A673 (cell line): Measurements from ENCODE around the gene TASP1. TPM values are rescaled to one million over a fixed set of nuclear protein-coding genes. Genes with fewer than 3 reads are reported as not detected.

Source experiments
- BruUV-seq: library from RNA; stranded (reverse); fragments of 400-500 nt; replicated peaks from 2 replicates; lab custom pipeline; 2021; lab: Mats Ljungman, UMichigan
- CTCF ChIA-PET: fragments of 300-600 bp; sonication (Branson Sonifier 250); formaldehyde crosslinking; loops from one replicate; lab custom pipeline; 2022; ENCODE audit warnings: antibody characterized with exemption; lab: Charles Lee
- POLR2A ChIA-PET: fragments of 300-600 bp; sonication (Branson Sonifier 250); formaldehyde crosslinking; loops from one replicate; lab custom pipeline; 2022; ENCODE audit warnings: antibody characterized with exemption; ENCODE audit not compliant: low non-redundant PET; lab: Charles Lee
- DNase-seq: peaks from one replicate; pipeline ENCODE4 v3.0.0-alpha.2; 2015; ENCODE audit warnings: low spot score
- H3K27ac ChIP-seq: fragments of 200-600 bp; sonication (generic); 2 replicates; pipeline ENCODE4 v1.5.1; 2016; ENCODE audit warnings: mixed run types, low read depth, mild to moderate bottlenecking, mixed read lengths, antibody characterized with exemption, low read length; ENCODE audit not compliant: poor library complexity, severe bottlenecking
- H3K27me3 ChIP-seq: fragments of 200-600 bp; sonication (generic); replicated peaks from 2 replicates; pipeline ENCODE4 v1.6.1; 2017; ENCODE audit warnings: mixed run types, low read depth, mild to moderate bottlenecking, mixed read lengths, antibody characterized with exemption, low read length; ENCODE audit not compliant: insufficient read depth, poor library complexity
- H3K36me3 ChIP-seq: fragments of 200-600 bp; sonication (generic); 2 replicates; pipeline ENCODE4 v1.6.1; 2016; ENCODE audit warnings: mixed run types, mild to moderate bottlenecking, mixed read lengths, antibody characterized with exemption, low read length; ENCODE audit not compliant: insufficient read depth, poor library complexity, severe bottlenecking
- H3K4me1 ChIP-seq: fragments of 200-600 bp; sonication (generic); 2 replicates; pipeline ENCODE4 v1.6.1; 2017; ENCODE audit warnings: mixed run types, mild to moderate bottlenecking, mixed read lengths, antibody characterized with exemption, low read length; ENCODE audit not compliant: insufficient read depth, poor library complexity, severe bottlenecking
- H3K4me3 ChIP-seq: fragments of 200-600 bp; sonication (generic); 2 replicates; pipeline ENCODE4 v1.5.1; 2016; ENCODE audit warnings: low read depth, mixed run types, mild to moderate bottlenecking, mixed read lengths, low read length; ENCODE audit not compliant: poor library complexity, severe bottlenecking
- H3K9me3 ChIP-seq: fragments of 200-600 bp; sonication (generic); 2 replicates; pipeline ENCODE4 v1.6.1; 2016; ENCODE audit warnings: mixed run types, low read depth, mild to moderate bottlenecking, mixed read lengths, antibody characterized with exemption, low read length; ENCODE audit not compliant: poor library complexity, severe bottlenecking
- EZH2 ChIP-seq: fragments of 200-600 bp; sonication (generic); IDR thresholded peaks from 2 replicates; pipeline ENCODE4 v1.6.1; 2017; ENCODE audit warnings: borderline replicate concordance, low read depth, mild to moderate bottlenecking, mixed read lengths, antibody characterized with exemption, low read length; ENCODE audit not compliant: poor library complexity, severe bottlenecking
- intact Hi-C: fragments of 100-400 bp; cut with micrococcal nuclease; formaldehyde crosslinking; loops from one replicate; pipeline ENCODE4 v1.10.0; 2022; ENCODE audit not compliant: unreplicated experiment
- total RNA-seq: library from RNA; stranded (reverse); gene quantifications from 2 replicates; pipeline ENCODE4 v1.2.3, GENCODE V29; 2021
- TF ChIP-seq, protein P1 (sequence below): fragments of 300-800, 200-600 bp; sonication (generic); conservative IDR thresholded peaks from 2 replicates; pipeline ENCODE4 v1.5.1; 2017; ENCODE audit warnings: low read depth, mild to moderate bottlenecking, antibody characterized with exemption, low read length, moderate library complexity, mixed read lengths

Gene TASP1
- total RNA-seq, 1 experiment from 2014 or later = 15.6 TPM

- Histone ChIP-seq H3K27me3 (no peaks in the 10 kb centered on the region), H3K27ac (no peak overlapping the region), H3K9me3 (no peaks in the 10 kb centered on the region), H3K4me1 (peaks cover 7% of the 10 kb centered on the region), H3K36me3 (no peaks in the 10 kb centered on the region), H3K4me3 (no peak overlapping the region)
- intact Hi-C loops = loop anchor here (10.0 kb wide), 2 partner anchors 129 to 321 kb away; no protein-coding TSS in a partner anchor
- BruUV-seq = no TSS peak
- ChIA-PET CTCF (no interaction called here), POLR2A (no interaction called here)
- no peak for DNase-seq
- TF ChIP-seq EZH2 = no peak
- TF ChIP-seq, protein P1, sequence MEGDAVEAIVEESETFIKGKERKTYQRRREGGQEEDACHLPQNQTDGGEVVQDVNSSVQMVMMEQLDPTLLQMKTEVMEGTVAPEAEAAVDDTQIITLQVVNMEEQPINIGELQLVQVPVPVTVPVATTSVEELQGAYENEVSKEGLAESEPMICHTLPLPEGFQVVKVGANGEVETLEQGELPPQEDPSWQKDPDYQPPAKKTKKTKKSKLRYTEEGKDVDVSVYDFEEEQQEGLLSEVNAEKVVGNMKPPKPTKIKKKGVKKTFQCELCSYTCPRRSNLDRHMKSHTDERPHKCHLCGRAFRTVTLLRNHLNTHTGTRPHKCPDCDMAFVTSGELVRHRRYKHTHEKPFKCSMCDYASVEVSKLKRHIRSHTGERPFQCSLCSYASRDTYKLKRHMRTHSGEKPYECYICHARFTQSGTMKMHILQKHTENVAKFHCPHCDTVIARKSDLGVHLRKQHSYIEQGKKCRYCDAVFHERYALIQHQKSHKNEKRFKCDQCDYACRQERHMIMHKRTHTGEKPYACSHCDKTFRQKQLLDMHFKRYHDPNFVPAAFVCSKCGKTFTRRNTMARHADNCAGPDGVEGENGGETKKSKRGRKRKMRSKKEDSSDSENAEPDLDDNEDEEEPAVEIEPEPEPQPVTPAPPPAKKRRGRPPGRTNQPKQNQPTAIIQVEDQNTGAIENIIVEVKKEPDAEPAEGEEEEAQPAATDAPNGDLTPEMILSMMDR = no peak
These were observed 185.4 kb downstream of the TASP1 start for GRCh38 chr20:13453367-13453766.

DNA sequence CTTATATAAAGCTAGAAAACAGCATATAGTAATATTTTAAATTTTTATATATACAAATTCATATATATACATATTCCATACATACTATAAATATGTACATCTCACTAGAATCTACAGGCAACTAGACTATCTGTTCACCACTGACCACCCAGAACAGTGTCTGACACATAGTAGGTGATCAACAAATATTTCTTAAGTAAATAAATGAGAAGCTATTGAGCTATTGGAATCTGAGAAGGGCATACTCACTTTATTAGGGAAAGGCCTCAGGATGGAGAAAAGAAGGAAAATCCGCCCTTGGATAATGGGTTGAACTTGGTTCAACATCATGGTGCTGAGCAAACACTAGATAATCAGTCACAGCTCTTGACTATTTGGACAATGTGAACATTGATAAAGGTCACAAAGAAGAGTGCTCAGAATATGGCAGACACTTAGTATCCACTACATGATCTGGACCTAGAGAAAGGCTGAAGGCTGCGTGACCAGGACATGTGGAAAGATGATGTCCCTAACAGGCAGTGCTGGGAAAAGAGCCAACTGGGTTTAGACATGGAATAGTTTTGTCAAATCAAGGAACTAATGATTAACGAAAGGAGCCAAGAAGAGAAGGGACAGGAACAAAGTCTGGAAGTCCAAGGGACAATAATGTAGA, 186.1 kb downstream of the TASP1 start:
- no peaks in the 10 kb centered on the region for H3K36me3 ChIP-seq
- POLR2A ChIA-PET = no interaction called here
- CTCF ChIA-PET = no interaction called here
- intact Hi-C loops = loop anchor here (10.0 kb wide), 2 partner anchors 128 to 322 kb away; no protein-coding TSS in a partner anchor
- DNase-seq = no peak
- peaks cover 12% of the 10 kb centered on the region for H3K4me1 ChIP-seq
- no peak overlapping the region for H3K27ac ChIP-seq
- TF ChIP-seq, protein P1 = no peak
- TF ChIP-seq EZH2 = no peak
- BruUV-seq = no TSS peak
- no peaks in the 10 kb centered on the region for H3K9me3 ChIP-seq
- H3K27me3 ChIP-seq = no peaks in the 10 kb centered on the region
- no peak overlapping the region for H3K4me3 ChIP-seq

DNA sequence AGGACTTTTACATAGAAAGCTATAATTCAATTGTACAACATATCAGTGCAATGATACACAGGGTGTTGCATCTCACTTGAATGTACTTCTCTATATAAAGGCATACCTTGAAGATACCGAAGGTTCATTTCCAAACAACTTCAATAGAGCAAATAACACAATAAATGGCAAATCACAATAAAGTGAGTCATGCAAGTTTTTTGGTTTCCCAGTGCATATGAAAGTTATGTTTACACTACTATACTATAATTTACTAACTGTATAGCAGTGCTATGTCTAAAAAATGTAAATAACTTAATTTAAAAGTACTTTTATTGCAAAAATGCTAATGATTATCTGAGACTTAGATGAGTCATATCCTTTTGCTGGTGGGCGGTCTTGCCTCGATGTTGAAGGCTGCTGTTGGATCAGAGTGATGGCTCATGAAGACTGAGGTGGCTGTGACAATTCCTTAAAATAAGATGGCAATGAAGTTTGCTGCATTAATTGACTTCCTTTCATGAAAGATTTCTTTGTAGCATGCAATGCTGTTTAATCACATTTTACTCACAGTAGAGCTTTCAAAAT, 188.8 kb downstream of the TASP1 start:
- TF ChIP-seq, protein P1 = no peak
- TF ChIP-seq EZH2 = no peak
- H3K36me3 ChIP-seq = no peaks in the 10 kb centered on the region
- intact Hi-C loops = loop anchor here (10.0 kb wide), 4 partner anchors 65 to 325 kb away; partner anchors contain the start of gene ISM1
- ChIA-PET POLR2A (no interaction called here), CTCF (no interaction called here)
- no peaks in the 10 kb centered on the region for H3K27me3 ChIP-seq
- H3K4me3 ChIP-seq = no peak overlapping the region
- H3K27ac ChIP-seq = peak overlapping the region; percentile 51
- peaks cover 17% of the 10 kb centered on the region for H3K4me1 ChIP-seq
- no peaks in the 10 kb centered on the region for H3K9me3 ChIP-seq
- peak; percentile 91 for DNase-seq
- BruUV-seq = no TSS peak
